Measurements from ENCODE around the gene FZD7. TPM values are rescaled to one million over a fixed set of nuclear protein-coding genes. Genes with fewer than 3 reads are reported as not detected.

Gene FZD7
- total and polyA plus RNA-seq, 2 of the 8 experiments (the other 6 are each of a cell fraction or from before 2014, with no cell fraction given) = 176 to 246 TPM

DNA sequence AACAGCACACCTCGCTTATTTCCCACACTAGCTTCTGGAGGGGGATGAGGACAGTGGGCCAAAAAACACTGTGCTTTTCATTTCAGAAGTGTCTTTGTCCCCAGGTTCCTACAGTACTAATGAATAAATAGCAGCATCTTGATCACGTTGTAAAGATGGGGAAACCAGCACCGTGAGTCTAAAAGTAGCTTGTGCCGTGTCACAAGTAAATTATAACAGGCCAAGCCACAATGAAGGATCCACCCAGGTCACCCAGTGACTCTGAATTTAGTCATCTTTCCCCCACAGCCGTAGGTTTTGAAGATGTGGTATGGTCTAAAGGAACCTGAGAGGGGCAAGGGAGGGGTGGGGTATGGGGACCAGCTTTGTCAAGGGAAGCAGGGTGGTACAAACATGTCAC is 8.8 kb downstream of the FZD7 start (continued):
- TF ChIP-seq SAP30 (IDR thresholded peaks at IDR 0.05; ENCODE audit: insufficient read depth, insufficient replicate concordance, low read length) (no peak), GABPA (IDR thresholded peaks at IDR 0.05; ENCODE audit: borderline replicate concordance, insufficient read depth, low read length) (no peak), FOSL1 (IDR thresholded peaks at IDR 0.05; ENCODE audit: insufficient read depth, low read depth, low read length) (no peak), ZNF274 (IDR thresholded peaks at IDR 0.05; ENCODE audit: borderline replicate concordance, extremely low read depth, low read length) (no peak), CBX5 (IDR thresholded peaks at IDR 0.05; ENCODE audit: low read depth, low read length) (no peak)
- TF ChIP-seq, protein P1, sequence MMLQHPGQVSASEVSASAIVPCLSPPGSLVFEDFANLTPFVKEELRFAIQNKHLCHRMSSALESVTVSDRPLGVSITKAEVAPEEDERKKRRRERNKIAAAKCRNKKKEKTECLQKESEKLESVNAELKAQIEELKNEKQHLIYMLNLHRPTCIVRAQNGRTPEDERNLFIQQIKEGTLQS (IDR thresholded peaks at IDR 0.05; ENCODE audit: insufficient read depth, low read depth, low read length) = no peak

Data from H1 (cell line).